Heart right ventricle (tissue), 16 donors: ENCODE results near the gene POU2F2. TPM values are rescaled to one million over a fixed set of nuclear protein-coding genes. Genes with fewer than 3 reads are reported as not detected.
A peak's percentile ranks its signal among the peaks of the same experiment; 100 is the strongest.

Experiments used
- ATAC-seq, 8 donors: fragments of 200-7000 bp; cut with Tn5 transposase; one replicate each; pipeline ENCODE4 v1.9.1; 2020; ENCODE audit warnings: mild to moderate bottlenecking in 8 of 8, moderate library complexity in 8 of 8, moderate number of reproducible peaks in 1 of 8
- DNase-seq, 2 donors: peaks; one replicate each; pipeline ENCODE4 v3.0.0-alpha.2; 2020
- H3K27ac ChIP-seq, 10 donors: fragments of 200-600 bp; sonication (generic) in 2 of 10; one replicate each; pipeline versions ENCODE4 v1.5.0 to v1.8.0; 2020 to 2022; ENCODE audit warnings: mild to moderate bottlenecking in 3 of 10
- H3K27me3 ChIP-seq, 7 donors: fragments of 200-600 bp; one replicate each; pipeline ENCODE4 v1.8.0; 2021 to 2022; ENCODE audit warnings: mild to moderate bottlenecking in 2 of 7
- H3K36me3 ChIP-seq, 9 donors: fragments of 200-600 bp; sonication (generic) in 1 of 9; one replicate each; pipeline versions ENCODE4 v1.5.0 to v1.8.0; 2020 to 2022; ENCODE audit warnings: mild to moderate bottlenecking in 2 of 9
- H3K4me1 ChIP-seq, 9 donors: fragments of 200-600 bp; sonication (generic) in 1 of 9; one replicate each; pipeline versions ENCODE4 v1.5.0 to v1.8.0; 2020 to 2022; ENCODE audit warnings: mild to moderate bottlenecking in 4 of 9
- H3K4me3 ChIP-seq, 10 donors: fragments of 200-600 bp; sonication (generic) in 2 of 10; one replicate each; pipeline versions ENCODE4 v1.5.0 to v1.8.0; 2020 to 2022; ENCODE audit warnings: mild to moderate bottlenecking in 7 of 10, moderate library complexity in 2 of 10
- H3K9me3 ChIP-seq, 11 donors: fragments of 200-600 bp in 10 of 11; sonication (generic) in 2 of 11; one replicate each; pipeline versions ENCODE4 v1.5.0 to v1.8.0; 2013 to 2022; ENCODE audit warnings: mild to moderate bottlenecking in 2 of 11, control low read depth in 1 of 11, moderate library complexity in 1 of 11
- CTCF ChIP-seq, 9 donors: fragments of 200-600 bp; sonication (generic) in 2 of 9; IDR thresholded peaks; one replicate each; pipeline versions ENCODE4 v1.5.0 to v1.8.0; 2021 to 2022; ENCODE audit warnings: antibody characterized with exemption in 9 of 9, mild to moderate bottlenecking in 5 of 9, moderate library complexity in 1 of 9
- WGBS, 2 donors: extraction: QIAGEN DNeasy Blood & Tissue Kit; methylation state at CpG; one replicate each; pipeline ENCODE4 v1.1.7; 2013; ENCODE audit warnings: inconsistent platforms in 1 of 2; 5-methylcytosine and 5-hydroxymethylcytosine counted together
- intact Hi-C, 10 donors: fragments of 100-400 bp; cut with DNase I; formaldehyde crosslinking; loops; one replicate each; pipeline versions ENCODE4 v1.11.1 to v1.14.2; 2022
- polyA plus RNA-seq, 2 donors: library from polyadenylated mRNA; stranded (reverse); fragments of 200-250 nt; gene quantifications; one replicate each; pipeline ENCODE4 v1.2.3, GENCODE V29; 2013
- total RNA-seq, 10 donors: library from RNA; stranded (reverse); fragmentation: NEBNext Ultra II Directional in 3 of 10; extraction: Animal tissue kit (Norgen Biotek cat#: 25700) in 3 of 10; gene quantifications; one replicate each; pipeline versions ENCODE4 v1.2.1 to v1.2.4, GENCODE V29; 2021 to 2023
- donor health status: Arrhythmogenic right ventricular cardiomyopathy.
- donor health status: ischemic (EF 13 %, LVEDD 7.1; RV severe dilation, severe dysfunction).
- donor health status: healthy with polysubstance abuse.
- donor health status: DM: no; HTN: yes; CAD: no.
- donor health status: DM: no; HTN: no; CAD: no.
- donor health status: ischemic (EF 25% LVEDD 6.9; RV normal size, moderate dysfunction).
- donor health status: ischemic (EF 25% LVEDD 5.7; RV mildly dilated, moderate dysfunction).
- donor health status: healthy.
- donor health status: DM: yes; HTN: yes; CAD: no.
- donor health status: Ischemic cardiomyopathy.
- donor health status: ischemic (EF 35%, LVEDD 5.7; RV mildly dilated, moderate dysfunction).
- donor health status: nonischemic (EF 11% LVEDD 7.7; RV severe dilation, severe dysfunction).
- donor health status: DM: yes; HTN: yes; CAD: no.
- donor health status: PGD.
- donor health status: ischemic (EF 29% LVEDD 5.4; RV normal size, mild dysfunction).
- donor health status: nonischemic (EF 23%, LVEDD 6.1; RV moderate dilation, normal function).

Gene POU2F2
- total and polyA plus RNA-seq, 12 donors: 0.28 to 3.8 (median 0.69) TPM

GRCh38 chr19:42076380-42076944, 55.8 kb downstream of the POU2F2 start:
- no peak for TF ChIP-seq CTCF (IDR thresholded peaks at IDR 0.05)
- H3K9me3 ChIP-seq: no peaks in the 10 kb centered on the region
- DNase-seq (peak; percentile 39 to 42), ATAC-seq (peak in 1 of 8 donors; percentile 0)
- intact Hi-C loops: loop anchor here in 2 of 10 donors (10.0 kb wide), 1 partner anchor 82 kb away; the partner anchor contains the start of gene ATP1A3 (in 2 of the 2)
- H3K27ac ChIP-seq: peak overlapping the region; percentile 86 to 98 (median 90)
- peaks cover 0 to 32% (median 24%) of the 10 kb centered on the region in 9 donors for H3K36me3 ChIP-seq
- no peaks in the 10 kb centered on the region for H3K27me3 ChIP-seq
- peaks cover 5 to 27% (median 23%) of the 10 kb centered on the region in 9 donors for H3K4me1 ChIP-seq
- H3K4me3 ChIP-seq: peak overlapping the region; percentile 73 to 97 (median 84)
- WGBS, 2 donors: 1 to 2% methylated on average over 30 to 33 of the region's 33 CpGs

DNA sequence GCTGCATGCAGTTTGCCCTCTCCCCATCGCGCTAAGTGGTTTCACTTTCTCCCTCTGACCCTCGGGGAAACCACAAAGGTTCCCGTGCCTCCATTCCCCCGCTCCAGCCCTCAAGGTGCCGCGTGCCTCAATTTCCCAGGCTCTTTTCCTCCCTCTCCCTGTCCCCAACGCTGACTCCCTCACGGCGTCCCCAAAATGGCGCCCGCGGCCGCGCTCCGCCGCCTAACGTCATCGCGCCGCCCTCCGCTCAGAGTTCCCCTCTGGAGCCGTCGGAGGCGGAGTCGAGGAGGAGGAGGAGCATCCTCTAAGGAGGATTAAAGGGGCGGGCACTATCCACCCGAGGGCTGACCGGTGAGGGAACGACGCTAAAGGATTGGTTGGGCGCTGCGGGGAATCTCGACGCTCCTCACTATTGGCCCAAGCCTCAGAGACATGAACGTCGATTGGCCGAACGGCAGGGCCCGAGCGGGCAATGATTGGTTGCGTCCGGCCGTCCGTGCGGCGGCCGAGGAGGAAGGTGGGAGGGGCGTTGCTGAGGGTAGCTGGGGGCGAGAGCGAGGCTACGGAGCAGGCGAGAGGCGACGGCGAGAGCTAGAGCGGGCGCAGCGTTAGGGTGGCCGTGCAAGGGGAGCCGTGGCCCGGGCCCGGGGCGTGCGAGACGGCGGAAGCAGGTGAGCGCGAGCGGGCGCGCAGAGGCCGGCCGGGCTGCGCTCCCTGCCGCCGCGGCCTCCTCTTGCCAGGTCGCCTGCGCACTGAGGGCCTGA, 56.4 kb downstream of the POU2F2 start, which contains the start of gene ZNF574:
Gene ZNF574, plus strand, starts transcription at position 551 of the 764 bp plus-strand sequence. CDS start 2,441 bp downstream, outside the sequence.
- H3K4me1 ChIP-seq: peaks cover 5 to 27% (median 23%) of the 10 kb centered on the region in 9 donors
- peaks cover 0 to 26% (median 19%) of the 10 kb centered on the region in 9 donors for H3K36me3 ChIP-seq
- peak within 1 kb of the TSS; percentile 73 to 97 (median 84) for H3K4me3 ChIP-seq
- 0% methylated on average over 80 of the region's 80 CpGs for WGBS, 2 donors
- H3K9me3 ChIP-seq: no peaks in the 10 kb centered on the region
- ATAC-seq: peak; percentile 96 to 100 (median 98)
- peak within 1 kb of the TSS; percentile 87 to 98 (median 94) for H3K27ac ChIP-seq
- no peak for TF ChIP-seq CTCF (IDR thresholded peaks at IDR 0.05)
- H3K27me3 ChIP-seq: no peaks in the 10 kb centered on the region
- intact Hi-C loops: loop anchor here in 2 of 10 donors (10.0 kb wide), 1 partner anchor 81 kb away; the partner anchor contains the start of gene ATP1A3 (in 2 of the 2)
- DNase-seq: peak; percentile 97 to 99

GRCh38 chr19:42075364-42075615, 57.0 kb downstream of the POU2F2 start:
- Histone ChIP-seq H3K4me1 (peaks cover 5 to 31% (median 23%) of the 10 kb centered on the region in 9 donors), H3K4me3 (peak overlapping the region; percentile 48 to 97 (median 83)), H3K27me3 (peaks cover 0 to 3% (median under 1%) of the 10 kb centered on the region in 7 donors), H3K36me3 (peaks cover 0 to 20% (median 14%) of the 10 kb centered on the region in 9 donors), H3K9me3 (no peaks in the 10 kb centered on the region), H3K27ac (peak overlapping the region; percentile 79 to 98 (median 94))
- TF ChIP-seq CTCF (IDR thresholded peaks at IDR 0.05): no peak
- peak in 1 of 8 donors; percentile 12 for ATAC-seq
- intact Hi-C loops: loop anchor here in 2 of 10 donors (10.0 kb wide), 1 partner anchor 80 kb away; the partner anchor contains the start of gene ATP1A3 (in 2 of the 2)
- WGBS, 2 donors: 2 to 11% methylated on average over 3 of the region's 3 CpGs
- DNase-seq: no peak
